ENCODE measurements around the gene TTLL13.

DNA sequence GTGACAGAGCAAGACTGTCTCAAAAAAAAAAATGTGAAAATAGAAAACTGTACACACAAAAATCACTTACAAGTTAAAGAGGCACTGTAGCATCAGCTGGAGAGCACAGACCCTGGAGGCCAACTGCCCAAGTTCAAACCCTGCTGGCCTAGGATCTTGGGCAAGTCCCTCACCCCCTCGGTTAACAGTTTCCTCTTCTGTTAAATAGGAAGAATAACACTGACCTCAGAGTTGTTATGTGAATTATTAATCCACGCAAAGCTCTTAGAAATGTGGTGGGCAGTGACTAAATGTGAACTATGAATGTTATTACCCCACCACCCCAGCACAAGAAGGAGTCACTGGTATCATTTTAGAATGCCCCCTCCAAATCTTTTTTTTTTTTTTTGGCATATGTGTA is 26.8 kb upstream of the TTLL13 start:
- TF ChIP-seq, protein P1, sequence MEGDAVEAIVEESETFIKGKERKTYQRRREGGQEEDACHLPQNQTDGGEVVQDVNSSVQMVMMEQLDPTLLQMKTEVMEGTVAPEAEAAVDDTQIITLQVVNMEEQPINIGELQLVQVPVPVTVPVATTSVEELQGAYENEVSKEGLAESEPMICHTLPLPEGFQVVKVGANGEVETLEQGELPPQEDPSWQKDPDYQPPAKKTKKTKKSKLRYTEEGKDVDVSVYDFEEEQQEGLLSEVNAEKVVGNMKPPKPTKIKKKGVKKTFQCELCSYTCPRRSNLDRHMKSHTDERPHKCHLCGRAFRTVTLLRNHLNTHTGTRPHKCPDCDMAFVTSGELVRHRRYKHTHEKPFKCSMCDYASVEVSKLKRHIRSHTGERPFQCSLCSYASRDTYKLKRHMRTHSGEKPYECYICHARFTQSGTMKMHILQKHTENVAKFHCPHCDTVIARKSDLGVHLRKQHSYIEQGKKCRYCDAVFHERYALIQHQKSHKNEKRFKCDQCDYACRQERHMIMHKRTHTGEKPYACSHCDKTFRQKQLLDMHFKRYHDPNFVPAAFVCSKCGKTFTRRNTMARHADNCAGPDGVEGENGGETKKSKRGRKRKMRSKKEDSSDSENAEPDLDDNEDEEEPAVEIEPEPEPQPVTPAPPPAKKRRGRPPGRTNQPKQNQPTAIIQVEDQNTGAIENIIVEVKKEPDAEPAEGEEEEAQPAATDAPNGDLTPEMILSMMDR (conservative IDR thresholded peaks at IDR 0.05; ENCODE audit: low read depth, low read length) = no peak
- no peak for TF ChIP-seq EZH2 (IDR thresholded peaks at IDR 0.05; ENCODE audit: borderline replicate concordance, low read depth, low read length, poor library complexity, severe bottlenecking)
